Endothelial cell of umbilical vein (primary cell): ENCODE results near the gene WARS2. TPM values are rescaled to one million over a fixed set of nuclear protein-coding genes. Genes with fewer than 3 reads are reported as not detected.

Experiments used
- BruUV-seq: library from RNA; stranded (reverse); fragments of 400-500 nt; replicated peaks from 2 replicates; lab custom pipeline; 2021; lab: Mats Ljungman, UMichigan
- CTCF ChIA-PET: fragments of 300-600, 350-600 bp; sonication (Branson Sonifier 250); formaldehyde crosslinking; loops from one replicate; lab custom pipeline; 2021; ENCODE audit warnings: antibody characterized with exemption, inconsistent platforms; lab: Charles Lee
- POLR2A ChIA-PET: fragments of 300-600, 350-600 bp; sonication (Branson Sonifier 250); formaldehyde crosslinking; loops from one replicate; lab custom pipeline; 2021; ENCODE audit warnings: antibody characterized with exemption, inconsistent platforms; lab: Charles Lee
- DNase-seq: peaks from one replicate; pipeline ENCODE4 v3.0.0-alpha.2; 2011; ENCODE audit warnings: low read depth, low spot score
- FAIRE-seq: peaks from 2 replicates; lab custom pipeline; 2011; peaks lifted over from hg19 to GRCh38; lab: Jason Lieb, UNC
- H2AFZ ChIP-seq: 2 replicates; pipeline ENCODE4 v1.6.0; 2012; ENCODE audit warnings: low read depth, low read length, control low read depth, inconsistent platforms
- H3K27ac ChIP-seq: 2 replicates; pipeline ENCODE4 v1.5.1; 2011; ENCODE audit warnings: low read depth, mild to moderate bottlenecking, control low read depth, low read length, moderate library complexity; ENCODE audit not compliant: insufficient read depth
- H3K27me3 ChIP-seq, 2 experiments: 2 replicates each; pipeline versions ENCODE4 v1.6.0 to v1.6.1; 2011; ENCODE audit warnings: low read length in 2 of 2, mixed read lengths in 1 of 2; ENCODE audit not compliant: control insufficient read depth in 2 of 2, insufficient read depth in 2 of 2
- H3K36me3 ChIP-seq, 2 experiments: 2 replicates in 1 of 2; 3 replicates in 1 of 2; pipeline ENCODE4 v1.5.1; 2011; ENCODE audit warnings: low read length in 2 of 2, mild to moderate bottlenecking in 1 of 2, moderate library complexity in 1 of 2; ENCODE audit not compliant: control insufficient read depth in 2 of 2, insufficient read depth in 2 of 2; ENCODE audit errors: extremely low read depth in 1 of 2
- H3K4me1 ChIP-seq: 3 replicates; pipeline ENCODE4 v1.5.1; 2011; ENCODE audit warnings: mild to moderate bottlenecking, low read length; ENCODE audit not compliant: control insufficient read depth, insufficient read depth; ENCODE audit errors: extremely low read depth
- H3K4me2 ChIP-seq: 2 replicates; pipeline ENCODE4 v1.6.1; 2011; ENCODE audit warnings: low read length, control low read depth, mixed read lengths; ENCODE audit not compliant: insufficient read depth
- H3K4me3 ChIP-seq, 3 experiments: fragments of 200-600 bp in 1 of 3; sonication (generic), shearing (Covaris generic) in 1 of 3; replicated peaks in 1 of 3; 2 replicates each; pipeline ENCODE4 v1.5.1; 2011 to 2016; ENCODE audit warnings: control low read depth in 3 of 3, low read length in 3 of 3, mild to moderate bottlenecking in 2 of 3, inconsistent platforms in 1 of 3, low read depth in 1 of 3, moderate library complexity in 1 of 3; ENCODE audit not compliant: insufficient read depth in 1 of 3
- H3K79me2 ChIP-seq: 2 replicates; pipeline ENCODE4 v1.6.0; 2012; ENCODE audit warnings: low read length, inconsistent platforms; ENCODE audit not compliant: control insufficient read depth, insufficient read depth
- H3K9ac ChIP-seq: replicated peaks from 2 replicates; pipeline ENCODE3; 2011; ENCODE audit warnings: low read length, control low read depth; ENCODE audit not compliant: insufficient read depth; ENCODE audit errors: extremely low read depth
- H3K9me1 ChIP-seq: replicated peaks from 3 replicates; pipeline ENCODE4 v1.6.0; 2011; ENCODE audit warnings: mild to moderate bottlenecking, low read length; ENCODE audit not compliant: control insufficient read depth, insufficient read depth; ENCODE audit errors: extremely low read depth
- H3K9me3 ChIP-seq: replicated peaks from 2 replicates; pipeline ENCODE4 v1.5.1; 2012; ENCODE audit warnings: low read length, inconsistent platforms; ENCODE audit not compliant: control insufficient read depth, insufficient read depth
- H4K20me1 ChIP-seq: replicated peaks from 2 replicates; pipeline ENCODE3; 2011; ENCODE audit warnings: mild to moderate bottlenecking, low read length; ENCODE audit not compliant: control insufficient read depth, insufficient read depth; ENCODE audit errors: extremely low read depth
- EZH2 ChIP-seq: IDR thresholded peaks from 2 replicates; pipeline ENCODE4 v1.6.1; 2012; ENCODE audit warnings: borderline replicate concordance, low read depth, mild to moderate bottlenecking, moderate library complexity, low read length, inconsistent platforms; ENCODE audit not compliant: severe bottlenecking
- MYC ChIP-seq: IDR thresholded peaks from one replicate; pipeline ENCODE4 v1.6.1; 2011; ENCODE audit warnings: mild to moderate bottlenecking, low read depth, low read length
- POLR2AphosphoS5 ChIP-seq: IDR thresholded peaks from 2 replicates; pipeline ENCODE4 v1.6.1; 2012; ENCODE audit warnings: low read depth, mild to moderate bottlenecking, control low read depth, low read length, moderate library complexity; ENCODE audit not compliant: insufficient read depth
- dilution Hi-C: fragments of 300-500 bp; cut with MboI; formaldehyde crosslinking; loops from one replicate; pipeline ENCODE4 v1.15.0; 2019; ENCODE audit warnings: low sequenced_read_pairs; ENCODE audit not compliant: extremely low pct_ligation_motif_present
- intact Hi-C: fragments of 100-400 bp; cut with micrococcal nuclease; formaldehyde crosslinking; loops from one replicate; pipeline ENCODE4 v1.10.0; 2022
- polyA plus RNA-seq, 4 experiments: library from polyadenylated mRNA; depleted of rRNA in 3 of 4; stranded (reverse) in 3 of 4; unstranded in 1 of 4; fragments of >200 nt; gene quantifications; 2 replicates each; pipeline versions ENCODE4 v1.2.1 to v1.2.3, GENCODE V29; 2011 to 2012; ENCODE audit warnings: missing spikeins in 1 of 4
- total RNA-seq: library from RNA; stranded (reverse); gene quantifications from 2 replicates; pipeline ENCODE4 v1.2.3, GENCODE V29; 2021

Gene WARS2
- total and polyA plus RNA-seq, 2 donors (not counting 3 experiments of a cell fraction or from before 2014, with no cell fraction given): 5.9 to 11.8 TPM

DNA sequence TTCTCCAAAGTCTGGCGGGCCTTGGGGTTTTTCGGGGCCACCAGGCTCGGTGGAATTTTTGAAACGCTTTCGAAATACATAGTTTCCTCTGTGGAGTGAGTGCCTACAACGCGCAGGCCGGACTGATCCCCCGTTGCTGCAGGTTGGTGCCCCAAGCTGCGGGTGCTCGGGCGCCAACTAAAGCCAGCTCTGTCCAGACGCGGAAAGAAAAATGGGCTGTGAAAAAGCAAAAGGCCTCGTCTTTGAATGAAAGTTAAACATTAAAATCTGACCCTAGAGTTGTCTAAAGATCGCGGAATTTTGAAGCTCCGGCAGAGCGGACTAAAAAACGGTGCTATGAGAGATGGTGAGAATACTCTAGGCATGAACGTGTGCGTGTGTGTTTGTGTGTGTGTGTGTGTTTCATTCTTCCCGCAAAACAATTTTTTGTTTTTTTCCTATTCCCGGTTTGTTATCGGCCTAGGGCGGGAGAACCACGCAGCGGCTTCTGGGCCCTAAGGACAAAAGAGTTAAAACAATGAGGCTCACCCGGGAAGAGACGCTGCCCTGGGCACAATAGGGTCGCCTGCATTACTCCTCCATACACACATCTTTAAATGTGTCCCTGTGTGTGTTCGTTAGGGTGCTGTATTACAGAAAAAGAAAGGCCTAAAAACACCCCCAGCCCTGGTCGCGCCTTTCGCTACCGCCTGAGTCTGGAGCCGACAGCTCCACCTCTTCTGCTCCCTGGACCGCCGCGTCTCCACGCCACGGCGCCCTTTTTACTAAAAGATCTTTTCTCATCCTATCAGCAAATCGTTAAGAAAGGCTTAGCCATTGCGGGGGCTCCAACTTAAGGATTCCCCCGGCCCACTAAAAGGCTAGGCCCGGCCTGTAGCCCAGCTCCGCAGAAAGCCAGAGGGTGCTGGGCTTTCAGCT is 155.5 kb downstream of the WARS2 start:
- no peaks in the 10 kb centered on the region for H3K36me3 ChIP-seq
- intact Hi-C loops (no loop called here), dilution Hi-C loops (no loop called here)
- no peaks in the 10 kb centered on the region for H3K79me2 ChIP-seq
- no peak overlapping the region for H3K9ac ChIP-seq
- peaks cover 9% of the 10 kb centered on the region for H3K4me1 ChIP-seq
- H3K9me1 ChIP-seq: no peaks in the 10 kb centered on the region
- H3K4me3 ChIP-seq: no peak overlapping the region
- no TSS peak for BruUV-seq
- no peaks in the 10 kb centered on the region for H4K20me1 ChIP-seq
- no peak for DNase-seq
- H3K9me3 ChIP-seq: no peaks in the 10 kb centered on the region
- FAIRE-seq: no peak
- POLR2A ChIA-PET: no interaction called here
- peak overlapping the region; percentile 16 for H3K4me2 ChIP-seq
- no peak overlapping the region for H2AFZ ChIP-seq
- H3K27ac ChIP-seq: no peak overlapping the region
- CTCF ChIA-PET: interaction anchor here (0.7 to 1.4 kb wide), 3 partner anchors 9 to 24 kb away, joined by 3 to 4 read pairs (median 3); no protein-coding TSS in a partner anchor
- H3K27me3 ChIP-seq: peaks cover 88 to 100% of the 10 kb centered on the region in 2 experiments
- peak; percentile 87 for TF ChIP-seq EZH2
- TF ChIP-seq MYC: no peak
- TF ChIP-seq POLR2AphosphoS5: no peak

DNA sequence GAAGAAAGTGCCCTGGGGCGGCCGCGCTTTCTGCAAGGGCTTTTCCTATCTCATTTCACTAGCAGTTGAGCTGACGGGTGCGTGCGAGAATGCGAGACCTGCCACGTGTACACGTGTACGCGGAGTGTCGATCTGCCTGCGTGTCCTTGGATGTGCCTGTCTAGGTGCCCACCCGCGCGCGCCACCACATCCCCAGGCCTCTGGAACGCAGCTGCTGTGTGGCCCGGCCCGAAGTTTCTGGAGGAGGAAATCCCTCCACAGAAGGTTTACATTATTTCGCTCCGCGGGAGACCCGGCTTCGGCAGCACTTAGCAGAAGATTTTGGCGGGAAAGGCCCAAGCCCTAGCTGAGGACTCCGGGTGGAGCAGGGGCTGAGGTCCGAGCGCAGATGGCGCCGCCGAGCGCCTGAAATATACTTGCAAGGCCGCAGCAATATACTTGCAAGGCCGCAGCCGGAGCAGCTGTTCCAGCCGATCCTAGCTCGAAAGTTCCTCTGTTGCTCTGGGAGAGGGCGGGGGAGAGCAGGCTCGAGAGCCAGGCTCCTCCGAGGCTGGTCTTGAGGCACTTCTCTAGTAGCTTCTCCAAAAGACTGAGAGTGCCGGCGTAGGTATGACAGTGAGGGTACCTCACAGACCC is 156.2 kb downstream of the WARS2 start:
- Histone ChIP-seq H3K36me3 (no peaks in the 10 kb centered on the region), H3K9ac (no peak overlapping the region), H3K9me1 (no peaks in the 10 kb centered on the region), H3K79me2 (no peaks in the 10 kb centered on the region), H3K4me2 (peak overlapping the region; percentile 16), H2AFZ (no peak overlapping the region), H3K4me1 (peaks cover 1% of the 10 kb centered on the region), H3K4me3 (no peak overlapping the region), H3K27me3 (peaks cover 87 to 100% of the 10 kb centered on the region in 2 experiments), H4K20me1 (no peaks in the 10 kb centered on the region), H3K9me3 (no peaks in the 10 kb centered on the region), H3K27ac (no peak overlapping the region)
- TF ChIP-seq EZH2: peak; percentile 92
- TF ChIP-seq POLR2AphosphoS5: no peak
- TF ChIP-seq MYC: no peak
- no peak for FAIRE-seq
- intact Hi-C loops (no loop called here), dilution Hi-C loops (no loop called here)
- DNase-seq: peak; percentile 24
- ChIA-PET CTCF (interaction anchor here (0.6 kb wide), 1 partner anchor 10 kb away, joined by 3 read pairs; no protein-coding TSS in a partner anchor), POLR2A (no interaction called here)
- BruUV-seq: no TSS peak
